Ishikawa (cell line): Measurements from ENCODE around the gene CFH.

ENCODE experiments used
- CEBPB ChIP-seq: IDR thresholded peaks from 2 replicates; pipeline ENCODE4 v1.6.1; 2012
- CREB1 ChIP-seq: IDR thresholded peaks from 2 replicates; pipeline ENCODE4 v1.6.1; 2012; ENCODE audit warnings: low read depth
- EGR1 ChIP-seq: IDR thresholded peaks from 2 replicates; pipeline ENCODE4 v1.6.1; 2012
- EP300 ChIP-seq: IDR thresholded peaks from 2 replicates; pipeline ENCODE4 v1.6.1; 2012; ENCODE audit warnings: borderline replicate concordance
- NFIC ChIP-seq: IDR thresholded peaks from 2 replicates; pipeline ENCODE4 v1.6.1; 2012
- RAD21 ChIP-seq: IDR thresholded peaks from 2 replicates; pipeline ENCODE4 v1.6.1; 2012; ENCODE audit warnings: low read depth
- TAF1 ChIP-seq: IDR thresholded peaks from 2 replicates; pipeline ENCODE4 v1.6.1; 2012; ENCODE audit warnings: low read depth, mild to moderate bottlenecking
- TCF12 ChIP-seq: IDR thresholded peaks from 2 replicates; pipeline ENCODE4 v1.6.1; 2012; ENCODE audit warnings: low read depth
- TEAD4 ChIP-seq: IDR thresholded peaks from 2 replicates; pipeline ENCODE4 v1.6.1; 2012
- YY1 ChIP-seq: IDR thresholded peaks from 2 replicates; pipeline ENCODE4 v1.6.1; 2012; ENCODE audit warnings: low read depth
- ZBTB7A ChIP-seq: IDR thresholded peaks from 2 replicates; pipeline ENCODE4 v1.6.1; 2012; ENCODE audit warnings: low read depth
- TF ChIP-seq, protein P1 (sequence below): IDR thresholded peaks from 2 replicates; pipeline ENCODE4 v1.6.1; 2012
- TF ChIP-seq, protein P2 (sequence below): IDR thresholded peaks from 2 replicates; pipeline ENCODE4 v1.6.1; 2012

DNA sequence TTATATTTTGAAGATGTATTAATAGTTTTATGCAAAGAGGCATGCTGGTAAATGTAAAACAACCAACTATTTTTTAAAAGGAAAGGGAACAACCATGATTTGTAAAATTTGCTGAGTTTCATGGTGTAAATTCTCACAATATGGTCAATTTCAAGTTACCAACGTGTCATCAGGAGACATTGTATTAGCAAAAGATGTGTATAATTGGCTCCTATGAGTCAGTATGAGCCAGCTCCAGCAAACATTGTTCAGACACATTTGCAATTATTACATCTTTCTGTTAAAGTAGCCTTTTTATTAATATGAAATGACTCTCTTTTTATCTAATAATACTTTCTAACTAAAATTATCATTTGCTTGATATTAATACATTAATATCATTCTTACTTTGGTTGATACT, 15.3 kb downstream of the CFH start:
- TF ChIP-seq TAF1 (no peak), CEBPB (no peak), CREB1 (no peak), NFIC (no peak), EP300 (no peak), RAD21 (no peak), YY1 (no peak), EGR1 (no peak), TEAD4 (no peak), TCF12 (no peak), ZBTB7A (no peak)
- TF ChIP-seq, protein P1, sequence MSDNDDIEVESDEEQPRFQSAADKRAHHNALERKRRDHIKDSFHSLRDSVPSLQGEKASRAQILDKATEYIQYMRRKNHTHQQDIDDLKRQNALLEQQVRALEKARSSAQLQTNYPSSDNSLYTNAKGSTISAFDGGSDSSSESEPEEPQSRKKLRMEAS = no peak
- TF ChIP-seq, protein P2, sequence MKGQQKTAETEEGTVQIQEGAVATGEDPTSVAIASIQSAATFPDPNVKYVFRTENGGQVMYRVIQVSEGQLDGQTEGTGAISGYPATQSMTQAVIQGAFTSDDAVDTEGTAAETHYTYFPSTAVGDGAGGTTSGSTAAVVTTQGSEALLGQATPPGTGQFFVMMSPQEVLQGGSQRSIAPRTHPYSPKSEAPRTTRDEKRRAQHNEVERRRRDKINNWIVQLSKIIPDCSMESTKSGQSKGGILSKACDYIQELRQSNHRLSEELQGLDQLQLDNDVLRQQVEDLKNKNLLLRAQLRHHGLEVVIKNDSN = no peak
